Right hindlimb (tissue), 1 donor: ENCODE measurements around the gene OR2B6.
"Not testable (repeated sequence)": the region's sequence is repeated elsewhere in the genome, so short reads cannot be mapped to it uniquely, and the experiment has no call there.

Source experiments
- DNase-seq: peaks from one replicate; pipeline ENCODE4 v3.0.0-alpha.2; 2018

OR2B6 gene

DNA sequence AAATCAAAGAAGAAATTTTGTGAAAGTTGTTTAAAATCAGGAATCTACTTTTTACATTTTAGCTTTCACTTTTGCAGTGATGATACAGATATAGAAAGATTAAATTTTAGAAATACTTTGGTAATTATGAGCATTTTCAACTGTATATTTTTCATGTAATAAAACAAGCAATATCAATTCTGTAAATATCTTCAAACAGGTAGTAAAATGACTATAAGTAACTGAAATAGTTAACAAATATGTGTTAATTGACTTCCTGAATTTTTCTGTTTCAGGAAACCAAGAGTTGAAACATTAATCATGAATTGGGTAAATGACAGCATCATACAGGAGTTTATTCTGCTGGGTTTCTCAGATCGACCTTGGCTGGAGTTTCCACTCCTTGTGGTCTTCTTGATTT, at the start of gene OR2B6:
Gene OR2B6 (plus strand): TSS at position 301 of the 400 bp plus-strand sequence. CDS start 0 bp downstream, at position 301.
- DNase-seq: no peak

- DNase-seq: no peak
These were observed 49.0 kb upstream of the OR2B6 start for GRCh38 chr6:27908017-27908416.

DNA sequence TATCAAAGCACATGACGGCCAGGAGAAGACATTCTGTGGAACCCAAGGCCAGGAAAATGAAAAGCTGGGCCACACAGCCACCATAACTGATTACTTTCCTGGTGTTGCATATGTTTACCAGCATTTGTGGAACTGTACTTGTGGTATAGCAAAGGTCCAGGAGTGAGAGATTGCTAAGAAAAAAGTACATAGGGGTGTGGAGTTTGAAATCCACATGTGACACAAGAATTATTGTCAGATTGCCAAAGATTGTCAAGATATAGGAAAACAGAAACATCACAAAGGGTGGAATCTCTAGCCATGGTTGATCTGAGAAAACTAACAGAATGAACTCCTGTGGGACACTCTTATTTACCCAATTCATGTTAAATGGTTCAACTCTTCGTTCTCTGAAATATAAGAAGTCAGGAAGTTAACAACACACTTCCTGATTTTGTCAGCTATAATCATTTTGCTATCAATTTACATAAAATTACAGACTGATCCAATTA, 45.0 kb upstream of the OR2B6 start, which contains the start of gene OR2B2:
Gene OR2B2 (minus strand): TSS at position 441 of the 491 bp plus-strand sequence. CDS start 77 bp downstream, at position 364.
- no peak for DNase-seq

GRCh38 chr6:27922949-27923348, 34.1 kb upstream of the OR2B6 start:
- no peak for DNase-seq

- DNase-seq: no peak
These were observed 32.9 kb upstream of the OR2B6 start for GRCh38 chr6:27924179-27924578.

DNA sequence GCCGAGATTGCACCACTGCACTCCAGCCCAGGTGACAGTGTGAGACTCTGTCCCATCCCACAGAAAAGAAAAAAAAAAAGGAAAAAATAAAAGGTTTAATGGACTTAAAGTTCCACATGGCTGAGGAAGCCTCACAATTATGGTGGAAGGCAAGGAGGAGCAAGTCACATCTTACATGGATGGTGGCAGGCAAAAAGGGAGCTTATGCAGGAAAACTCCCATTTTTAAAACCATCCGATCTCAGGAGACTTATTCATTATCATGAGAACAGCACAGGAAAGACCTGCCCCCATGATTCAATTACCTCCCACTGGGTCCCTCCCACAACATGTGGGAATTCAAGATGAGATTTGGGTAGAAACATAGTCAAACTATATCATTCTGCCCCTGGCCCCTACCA, 29.0 kb upstream of the OR2B6 start:
- not testable (repeated sequence) for DNase-seq

- DNase-seq: not testable (repeated sequence)
These were observed 27.1 kb upstream of the OR2B6 start for GRCh38 chr6:27929930-27930329.

- DNase-seq: no peak
These were observed 25.8 kb upstream of the OR2B6 start for GRCh38 chr6:27931209-27931608.

- no peak for DNase-seq
These were observed 16.3 kb upstream of the OR2B6 start for GRCh38 chr6:27940766-27941165.

GRCh38 chr6:27943072-27943471, 14.0 kb upstream of the OR2B6 start:
- not testable (repeated sequence) for DNase-seq

DNA sequence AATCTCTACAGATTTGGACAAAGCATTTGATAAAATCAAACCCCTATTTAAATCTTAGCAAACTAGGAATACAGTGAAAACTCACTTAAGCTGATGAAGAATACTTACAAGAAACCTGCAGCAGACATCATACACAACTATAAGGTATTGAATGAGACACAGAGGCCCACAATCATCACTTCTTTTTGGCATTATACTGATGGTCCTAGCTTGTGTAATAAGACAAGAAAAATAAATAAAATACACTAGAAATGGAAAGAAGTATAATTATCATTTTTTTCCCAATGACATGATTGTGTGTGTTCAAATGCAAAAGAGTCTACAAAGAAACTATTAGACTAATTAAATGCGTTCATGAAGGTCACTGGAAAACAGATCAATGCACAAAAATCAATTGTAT, 8.8 kb upstream of the OR2B6 start:
- no peak for DNase-seq

GRCh38 chr6:27951040-27951439, 6.0 kb upstream of the OR2B6 start:
- no peak for DNase-seq

- DNase-seq: no peak
These were observed 475 bp downstream of the OR2B6 start for GRCh38 chr6:27957516-27957915.

DNA sequence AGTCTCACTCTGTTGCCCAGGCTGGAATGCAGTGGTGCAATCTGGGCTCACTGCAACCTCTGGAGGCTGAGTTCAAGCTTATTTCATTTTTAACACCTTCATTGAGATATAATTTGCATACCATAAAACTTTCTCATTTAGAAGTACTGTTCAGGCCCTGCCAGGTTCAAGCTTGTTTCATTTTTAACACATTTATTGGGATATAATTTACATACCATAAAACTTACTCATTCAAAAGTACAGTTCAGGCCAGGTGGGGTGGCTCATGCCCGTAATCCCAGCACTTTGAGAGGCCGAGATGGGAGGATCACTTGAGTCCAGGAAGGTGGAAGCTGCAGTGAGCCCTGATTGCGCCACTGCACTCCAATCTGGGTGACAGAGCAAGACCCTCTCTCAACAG, 5.5 kb downstream of the OR2B6 start:
- no peak for DNase-seq

DNA sequence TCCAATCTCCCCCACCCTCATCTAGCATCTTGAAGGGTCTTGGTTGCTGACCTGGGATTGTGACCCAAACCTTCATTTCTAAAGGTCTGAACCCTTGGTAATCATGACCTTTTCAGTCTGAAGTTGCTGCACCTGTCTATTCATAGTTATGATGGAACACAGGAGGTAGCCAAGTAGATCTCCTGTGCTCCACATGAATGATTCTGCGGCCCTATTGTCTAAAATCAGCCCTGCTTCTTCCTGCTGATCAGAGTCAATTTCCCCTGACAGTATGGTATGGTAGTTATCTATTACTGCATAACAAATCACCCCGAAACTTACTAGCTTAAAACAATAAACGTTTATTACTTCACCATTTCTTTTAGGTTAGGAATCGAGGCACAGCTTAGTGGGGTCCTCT, 9.0 kb downstream of the OR2B6 start:
- no peak for DNase-seq

DNA sequence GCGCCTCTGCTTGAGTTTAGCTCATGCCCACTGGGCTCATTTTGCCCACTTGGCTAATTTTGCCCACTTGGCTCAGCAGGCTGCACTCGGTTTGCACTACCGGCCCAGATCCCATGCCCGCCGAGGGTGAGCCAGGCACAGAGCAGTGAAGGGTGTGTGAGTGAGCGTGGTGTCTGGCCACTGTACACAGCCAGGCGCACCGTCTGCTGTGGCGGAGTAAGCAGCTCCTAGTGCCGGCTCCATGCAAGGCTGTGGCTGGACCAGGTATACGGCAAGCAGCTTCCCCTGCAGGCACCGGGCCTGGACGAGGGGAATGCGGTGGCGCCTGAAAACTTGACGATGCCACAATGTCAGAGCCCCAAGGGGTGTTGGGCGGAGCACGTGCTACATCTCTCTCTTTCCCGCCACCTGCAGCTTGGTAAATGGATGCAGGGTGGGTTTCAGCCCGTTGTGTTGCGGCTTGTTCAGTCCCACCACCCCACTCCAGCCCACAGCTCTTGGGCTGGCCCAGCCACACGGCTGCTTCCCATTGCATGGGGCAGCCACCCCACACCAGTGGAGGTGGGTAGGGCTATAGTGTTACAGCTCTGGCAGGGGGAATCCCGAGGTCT, 9.9 kb downstream of the OR2B6 start:
- DNase-seq: no peak

DNA sequence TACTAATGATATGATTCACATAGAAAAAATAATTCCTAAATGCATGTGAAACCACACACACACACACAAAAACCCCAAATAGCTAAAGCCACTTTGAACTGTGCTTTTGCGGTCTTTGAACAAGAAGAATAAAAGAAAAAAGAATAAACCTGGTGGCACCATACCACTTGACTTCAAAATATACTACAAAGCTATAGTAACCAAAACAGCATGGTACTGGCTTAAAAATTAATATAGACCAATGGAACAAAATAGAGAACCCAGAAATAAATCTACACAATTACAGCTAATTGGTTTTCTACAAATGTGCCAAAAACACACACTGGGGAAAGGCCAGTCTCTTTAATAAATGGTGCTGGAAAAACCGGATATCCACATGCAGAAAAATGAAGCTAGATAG, 13.4 kb downstream of the OR2B6 start:
- DNase-seq: no peak

GRCh38 chr6:27972750-27973149, 15.7 kb downstream of the OR2B6 start:
- no peak for DNase-seq

- DNase-seq: no peak
These were observed 20.3 kb downstream of the OR2B6 start for GRCh38 chr6:27977387-27977786.

DNA sequence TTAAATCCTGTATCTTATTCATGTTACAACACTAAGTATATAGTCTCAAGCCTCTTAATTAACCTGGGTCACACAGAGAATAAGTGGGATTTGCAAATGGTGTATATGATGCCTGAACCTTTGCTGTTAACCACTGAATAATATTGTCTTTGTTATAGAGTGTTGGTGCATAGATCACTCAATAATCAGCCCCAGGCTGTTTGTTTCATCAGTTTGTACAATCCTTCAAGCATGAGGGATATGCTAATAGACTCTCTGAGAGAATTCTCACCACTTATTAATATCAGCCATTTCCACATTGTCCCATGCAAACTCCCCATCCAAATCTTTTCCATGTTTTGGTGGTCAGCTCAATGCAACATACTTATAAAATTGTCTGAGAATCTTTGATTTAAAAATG, 21.7 kb downstream of the OR2B6 start:
- DNase-seq: no peak

GRCh38 chr6:27980111-27980510, 23.1 kb downstream of the OR2B6 start:
- DNase-seq: no peak

DNA sequence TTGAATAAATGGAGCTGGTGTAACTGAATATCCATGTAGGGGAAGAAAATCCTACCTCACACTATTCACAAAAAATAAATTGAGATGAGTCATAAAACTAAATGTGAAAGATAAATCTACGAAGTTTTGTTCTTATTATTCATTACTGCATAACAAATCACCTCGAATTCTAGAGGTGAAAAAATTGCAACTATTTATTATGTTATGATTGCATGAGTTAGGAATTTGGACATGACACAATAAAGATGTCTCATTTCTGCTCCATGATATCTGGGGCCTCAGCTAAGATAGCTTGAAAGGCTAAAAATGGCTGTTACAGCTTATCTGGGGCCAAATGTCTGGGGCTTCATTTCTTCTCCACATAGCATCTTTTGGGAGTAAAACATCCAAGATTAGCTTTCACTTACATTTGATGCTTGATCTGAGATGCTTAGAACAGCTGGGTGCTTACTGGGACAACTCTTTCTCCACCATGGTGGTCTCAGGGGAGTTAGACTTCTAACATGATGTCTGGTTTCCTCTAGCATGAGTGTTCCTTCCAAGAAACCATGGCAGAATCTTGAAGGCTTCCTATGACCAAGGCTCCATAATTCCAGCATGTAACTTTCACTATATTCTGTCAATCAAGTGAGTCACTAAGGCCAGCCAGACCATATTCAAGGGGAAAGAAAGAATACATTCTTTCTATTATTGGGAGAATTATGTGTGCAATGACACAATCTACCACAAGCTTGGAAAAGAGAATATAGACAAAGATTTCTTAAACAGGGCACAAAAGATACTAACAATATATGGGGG, 30.1 kb downstream of the OR2B6 start:
- DNase-seq: no peak

DNA sequence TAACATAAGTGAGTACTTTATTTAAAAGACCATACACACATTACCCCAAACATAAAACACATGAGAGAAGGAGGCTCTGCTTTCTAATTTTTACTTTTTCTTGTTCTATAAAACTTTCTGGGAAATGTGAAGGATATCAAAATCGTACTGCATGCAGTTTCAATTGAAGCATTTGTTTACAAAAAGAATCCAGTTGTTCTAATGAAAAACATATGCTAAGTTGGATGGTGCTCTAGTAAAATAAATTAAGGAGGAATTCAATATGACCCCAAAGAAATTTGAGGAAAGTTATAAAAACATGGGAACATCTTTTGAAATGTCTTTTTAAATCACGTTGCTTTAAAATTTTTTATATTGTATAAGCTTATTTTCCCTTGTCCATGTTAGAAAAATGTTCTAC, 37.6 kb downstream of the OR2B6 start:
- no peak for DNase-seq

- no peak for DNase-seq
These were observed 43.5 kb downstream of the OR2B6 start for GRCh38 chr6:28000351-28001045.
